GM21786 (cell line): ENCODE data around the gene JMJD1C.
A peak's percentile ranks its signal among the peaks of the same experiment; 100 is the strongest.
"Not testable (repeated sequence)": the region's sequence is repeated elsewhere in the genome, so short reads cannot be mapped to it uniquely, and the experiment has no call there.

ENCODE experiments used
- ATAC-seq: cut with Tn5 transposase; IDR thresholded peaks from one replicate; pipeline ENCODE4 v1.9.1; 2021; ENCODE audit not compliant: unreplicated experiment

The JMJD1C gene

DNA sequence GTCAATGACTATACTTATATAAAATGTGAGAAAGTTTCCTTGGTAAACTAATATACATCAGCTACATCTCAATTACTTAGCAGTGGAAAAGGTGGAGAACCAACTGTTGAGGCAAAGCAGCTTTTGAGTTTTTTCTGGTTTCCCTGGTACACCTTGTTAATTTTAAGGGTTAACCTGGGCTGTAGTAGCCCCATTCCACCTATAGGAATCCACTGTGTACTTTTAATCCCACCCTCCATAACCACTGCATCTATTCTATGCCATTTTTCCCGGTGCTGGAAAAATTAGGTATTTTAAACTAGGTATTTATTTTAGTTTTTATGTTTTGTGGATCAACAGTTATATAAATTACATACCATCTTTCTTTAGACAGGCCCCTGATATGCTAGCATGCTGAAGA lies 290.2 kb downstream of the JMJD1C start:
- ATAC-seq, result no peak

DNA sequence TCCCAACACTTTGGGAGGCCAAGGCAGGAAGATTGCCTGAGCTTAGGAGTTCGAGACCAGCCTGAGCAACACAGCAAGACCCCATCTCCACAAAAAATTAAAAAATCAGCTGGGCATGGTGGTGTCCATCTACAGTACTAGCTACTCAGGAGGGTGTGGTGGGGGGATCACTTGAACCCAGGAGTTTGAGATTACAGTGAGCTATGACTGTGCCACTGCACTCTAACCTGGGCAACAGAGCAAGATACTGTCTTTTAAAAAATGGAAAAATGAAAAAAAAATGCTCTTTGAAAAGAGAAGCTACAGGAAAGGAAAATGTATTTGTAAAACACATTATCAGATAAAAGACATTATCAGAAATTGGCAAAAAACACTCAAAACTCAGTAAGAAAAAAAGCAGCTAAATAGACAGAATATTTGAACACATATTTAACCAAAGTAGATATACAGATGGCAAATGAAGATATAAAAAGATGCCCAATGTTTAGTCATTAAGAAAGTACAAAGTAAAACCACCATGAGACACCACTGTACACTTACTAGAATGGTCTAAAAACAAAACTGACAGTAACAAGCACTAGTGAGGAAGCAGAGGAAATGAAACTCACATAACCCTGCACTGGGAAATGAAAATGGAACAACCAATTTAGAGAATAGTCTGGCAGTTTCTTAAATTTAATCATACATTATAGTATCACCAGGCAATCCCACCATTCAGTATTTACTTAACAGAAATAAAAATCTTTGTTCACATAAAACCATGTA lies 292.1 kb downstream of the JMJD1C start:
- peak; percentile 98 for ATAC-seq

DNA sequence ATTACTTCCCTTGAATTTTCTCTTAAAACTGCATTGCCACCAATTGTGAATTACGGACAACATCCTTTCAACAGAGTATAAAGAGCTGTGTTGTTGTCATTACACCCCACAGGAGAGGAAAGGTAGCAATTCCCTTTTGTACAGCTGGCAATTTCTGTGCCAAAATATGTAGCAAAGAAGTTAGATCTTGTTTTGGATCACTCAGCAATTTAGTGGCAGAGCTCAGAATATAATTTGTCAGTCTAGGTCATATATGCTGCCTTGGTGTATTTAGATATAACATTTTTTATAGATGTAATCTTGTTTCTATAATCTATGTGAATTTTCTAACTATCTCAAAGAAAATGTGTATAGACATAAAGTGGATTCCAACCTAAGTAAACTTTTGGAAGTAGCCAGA lies 293.9 kb downstream of the JMJD1C start:
- no peak for ATAC-seq

DNA sequence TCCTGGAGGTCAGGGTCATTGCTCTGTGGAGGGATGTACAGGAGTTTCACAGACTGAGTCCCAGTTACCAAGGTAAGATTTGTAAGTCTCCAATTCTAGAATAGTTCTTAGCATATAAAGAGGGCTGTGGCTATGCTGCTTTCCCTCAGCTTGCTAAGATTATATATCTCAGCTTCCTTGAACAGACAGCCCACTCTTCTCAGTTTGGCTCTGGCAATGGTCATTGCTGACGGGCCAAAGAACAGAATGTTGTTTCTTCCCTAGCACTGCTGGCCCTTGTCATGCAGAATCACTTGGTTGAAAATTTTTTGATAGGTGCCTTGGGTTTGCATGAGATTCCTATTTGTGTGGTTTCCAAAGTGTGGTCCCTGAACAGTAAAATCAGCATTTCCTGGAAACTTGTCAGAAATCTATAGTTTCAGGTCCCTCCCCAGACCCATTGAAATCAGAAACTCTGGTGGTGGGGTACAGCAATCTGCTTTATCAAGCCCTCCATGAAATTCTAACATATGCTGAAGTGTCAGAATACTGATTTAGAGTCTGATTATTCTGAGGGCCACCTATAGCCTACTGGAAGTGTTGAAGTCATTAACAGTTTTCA lies 294.4 kb downstream of the JMJD1C start:
- no peak for ATAC-seq

DNA sequence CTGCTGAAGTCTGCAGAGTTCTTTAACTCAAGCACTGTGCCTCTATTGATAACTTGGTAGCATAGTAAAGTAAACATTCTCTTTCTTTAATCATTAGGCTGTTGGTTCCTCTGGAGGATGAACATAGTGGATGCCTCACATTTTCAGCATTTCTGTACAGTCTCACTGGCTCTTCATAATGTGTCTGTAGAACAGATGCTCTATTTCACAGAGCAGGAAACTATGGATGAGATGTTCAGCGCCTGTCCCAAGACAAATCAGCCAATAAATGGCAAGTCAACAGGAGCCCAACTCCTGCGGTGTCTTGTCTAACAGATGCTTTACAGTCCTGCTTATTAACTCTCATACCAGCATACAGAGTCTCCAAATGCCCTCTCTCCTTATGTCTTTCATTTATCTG lies 296.2 kb downstream of the JMJD1C start:
- ATAC-seq, result no peak

DNA sequence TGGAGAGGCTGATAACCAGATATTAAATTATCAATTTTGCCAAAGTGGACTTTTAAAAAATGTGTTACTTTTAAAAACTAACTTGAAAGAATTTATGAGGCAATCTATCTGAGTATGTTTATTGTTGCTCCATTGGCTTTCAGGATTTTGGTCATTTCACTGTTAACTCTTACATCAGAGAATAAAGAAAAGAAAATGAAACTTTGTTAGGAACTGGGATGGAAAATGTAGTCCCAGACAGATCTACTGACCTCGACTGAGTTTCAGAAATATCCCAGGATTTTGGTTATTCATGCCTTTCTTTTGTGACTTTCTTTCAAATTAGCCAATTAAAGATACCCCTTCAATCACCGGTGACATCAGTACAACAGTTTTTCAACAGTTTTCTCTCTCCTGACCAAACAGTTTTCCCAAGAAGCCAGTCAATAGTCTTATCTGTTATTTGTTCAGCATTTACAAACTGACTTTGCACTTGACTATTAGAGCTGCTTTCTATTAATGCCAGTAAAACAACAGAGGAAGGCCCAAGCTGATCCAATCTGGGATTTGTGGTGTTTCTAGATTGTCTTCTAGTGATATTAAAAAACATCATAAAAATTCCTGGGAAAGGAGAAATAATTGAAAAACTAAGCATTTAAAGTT lies 296.8 kb downstream of the JMJD1C start:
- ATAC-seq, result no peak

DNA sequence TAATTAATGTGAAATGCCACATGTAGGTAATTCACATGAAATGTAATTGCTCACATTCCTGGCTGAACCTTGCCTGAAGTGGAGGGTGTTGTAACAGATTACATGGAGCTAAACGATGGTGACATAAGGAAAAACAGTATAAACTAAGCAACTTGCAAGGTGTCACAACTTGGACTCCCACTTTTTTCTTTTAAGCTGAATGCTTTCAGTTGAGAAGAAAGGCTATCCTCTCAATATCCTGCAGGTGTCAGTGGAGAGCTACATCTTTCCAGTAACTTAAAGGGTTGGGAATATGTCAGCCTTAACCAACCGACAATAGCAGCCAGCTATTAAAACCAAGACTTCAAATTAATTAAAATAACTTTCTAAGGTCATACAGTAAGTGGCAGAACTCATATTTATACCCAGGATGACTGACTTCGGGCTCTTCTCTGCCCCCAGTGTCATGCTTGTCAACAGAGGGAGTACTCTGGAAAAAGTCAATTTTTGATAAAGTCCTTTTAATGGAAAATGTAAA lies 299.0 kb downstream of the JMJD1C start:
- no peak for ATAC-seq

DNA sequence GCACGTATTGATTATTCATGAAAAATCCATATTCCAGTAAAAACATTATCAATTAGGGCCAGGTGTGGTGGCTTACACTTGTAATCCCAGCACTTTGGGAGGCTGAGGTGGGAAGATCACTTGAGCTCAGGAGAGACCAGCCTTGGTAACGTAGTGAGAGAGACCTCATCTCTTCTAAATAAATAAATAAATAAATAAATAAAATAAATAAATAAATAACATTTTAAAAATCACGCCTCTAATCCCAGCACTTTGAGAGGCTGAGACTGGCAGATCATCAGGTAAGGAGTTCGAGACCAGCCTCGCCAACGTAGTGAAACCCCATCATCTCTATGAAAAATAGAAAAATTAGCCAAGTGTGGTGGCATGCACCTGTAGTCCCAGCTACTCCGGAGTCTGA lies 300.5 kb downstream of the JMJD1C start:
- no peak for ATAC-seq

DNA sequence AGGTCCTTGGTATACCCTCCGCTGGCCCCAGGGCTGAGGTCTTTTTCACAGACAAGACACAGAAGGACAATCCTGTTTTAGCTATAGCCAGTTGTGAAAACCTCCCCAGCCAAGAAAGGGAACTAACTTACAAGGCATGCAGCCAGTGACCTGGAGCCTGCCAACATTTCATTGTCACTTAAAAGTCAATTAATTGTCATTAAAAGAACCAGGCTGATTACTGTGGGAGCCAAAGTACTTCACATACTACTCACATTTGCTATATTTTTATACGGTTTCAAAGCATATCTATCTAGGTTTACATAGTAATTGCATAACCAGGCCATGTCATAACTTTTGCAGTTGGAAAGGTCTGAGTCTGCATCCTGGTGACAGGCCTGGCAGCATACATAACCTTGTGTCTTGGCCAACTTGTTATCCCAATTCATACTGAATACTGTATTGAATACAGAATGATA lies 301.6 kb downstream of the JMJD1C start:
- ATAC-seq, result no peak

DNA sequence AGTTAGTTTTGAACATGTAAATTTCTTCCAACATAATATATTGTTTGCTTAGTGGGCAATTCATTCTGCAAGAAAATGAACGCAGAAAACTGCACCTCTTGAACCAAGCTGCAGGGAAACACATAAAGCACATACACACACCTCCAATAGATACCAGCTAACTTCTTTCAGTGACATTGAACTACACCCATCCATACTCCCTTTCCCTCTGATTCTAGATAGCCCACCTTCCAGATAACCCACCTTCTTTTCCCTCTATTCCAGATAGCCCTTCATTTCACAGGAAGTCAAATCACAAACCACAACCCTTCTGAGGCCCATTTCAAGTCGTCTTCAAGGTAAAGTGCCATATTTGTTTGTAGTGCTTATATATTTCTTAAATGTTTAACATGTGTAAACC lies 304.2 kb downstream of the JMJD1C start:
- ATAC-seq, result no peak

DNA sequence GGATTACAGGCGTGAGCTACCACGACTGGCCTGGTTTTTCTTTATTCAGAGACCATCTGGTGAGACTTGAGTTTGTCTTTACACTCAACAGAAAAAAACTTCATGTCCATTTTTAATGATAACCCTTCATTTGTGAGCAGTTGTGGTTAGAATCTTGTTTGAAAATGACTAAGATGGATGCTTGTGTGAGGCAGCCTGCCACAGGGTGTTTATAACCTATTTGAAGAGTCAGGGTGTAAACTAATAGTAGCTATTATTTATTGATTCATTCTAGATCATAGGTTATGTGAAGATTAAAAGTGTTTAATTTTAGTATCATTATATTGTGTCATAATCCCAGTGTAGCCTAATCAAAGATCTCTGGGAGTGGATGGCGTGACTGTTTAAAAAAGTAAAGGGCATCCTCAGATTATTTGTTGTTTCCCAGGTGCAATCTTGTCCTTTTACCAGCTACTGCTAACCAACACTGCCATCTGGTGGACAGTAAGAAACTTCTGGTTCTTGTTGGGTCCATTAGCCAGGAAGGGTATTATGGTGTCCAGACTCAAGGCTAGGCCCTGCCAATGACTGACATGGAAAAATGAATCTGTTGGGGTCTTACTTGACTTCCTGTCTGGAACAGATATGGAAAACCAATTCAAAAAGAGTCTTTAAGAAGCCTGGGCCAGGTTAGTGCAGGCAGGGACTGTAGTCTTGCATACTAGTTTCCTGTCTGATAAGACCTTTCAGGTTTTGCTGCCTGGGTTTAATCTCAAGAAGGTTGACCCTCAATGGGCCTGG lies 307.7 kb downstream of the JMJD1C start:
- ATAC-seq, result peak; percentile 81

DNA sequence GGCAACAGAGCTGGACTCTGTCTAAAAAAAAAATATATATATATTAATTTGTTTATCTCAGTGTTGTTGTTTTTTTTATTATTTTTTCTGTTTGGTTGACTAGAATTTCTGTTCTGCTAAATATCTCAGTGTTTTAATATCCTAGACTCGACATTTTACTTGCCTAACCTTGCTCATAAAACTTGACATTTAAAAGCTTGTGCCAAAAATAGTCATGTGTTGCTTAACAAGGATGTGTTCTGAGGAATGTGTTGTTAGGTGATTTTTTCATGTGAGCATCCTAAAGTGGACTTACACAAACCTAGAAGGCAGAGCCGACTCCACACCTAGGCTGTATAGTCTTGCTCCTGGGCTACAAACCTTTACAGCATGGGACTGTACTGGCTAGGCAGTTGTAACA lies 309.5 kb downstream of the JMJD1C start:
- no peak for ATAC-seq

DNA sequence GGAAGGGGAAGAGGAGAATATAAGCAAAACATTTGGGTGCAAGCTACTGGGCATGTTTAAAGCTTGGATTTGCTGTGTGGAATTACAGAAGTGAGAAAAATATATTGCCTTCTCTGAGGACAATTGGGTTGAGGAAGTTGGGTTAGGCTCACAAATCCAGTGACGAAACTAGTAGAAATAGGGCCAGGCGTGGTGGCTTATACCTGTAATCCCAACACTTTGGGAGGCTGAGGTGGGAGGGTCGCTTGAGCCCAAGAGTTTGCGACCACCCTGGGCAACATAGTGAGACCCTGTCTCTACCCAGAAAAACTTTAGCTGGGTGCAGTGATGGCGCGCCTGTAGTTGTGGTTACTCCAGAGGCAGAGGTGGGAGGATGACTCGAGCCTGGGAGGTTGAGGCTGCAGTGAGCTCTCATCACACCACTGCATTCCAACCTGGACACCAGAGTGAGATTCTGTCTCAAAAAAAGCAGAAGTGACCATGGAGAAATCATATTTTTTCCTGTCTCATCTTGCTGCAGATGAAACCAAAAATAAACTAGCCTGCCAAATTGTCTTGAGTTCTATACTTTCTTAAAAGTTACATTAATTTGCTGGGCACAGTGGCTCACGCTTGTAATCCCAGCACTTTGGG lies 310.3 kb downstream of the JMJD1C start:
- no peak for ATAC-seq

DNA sequence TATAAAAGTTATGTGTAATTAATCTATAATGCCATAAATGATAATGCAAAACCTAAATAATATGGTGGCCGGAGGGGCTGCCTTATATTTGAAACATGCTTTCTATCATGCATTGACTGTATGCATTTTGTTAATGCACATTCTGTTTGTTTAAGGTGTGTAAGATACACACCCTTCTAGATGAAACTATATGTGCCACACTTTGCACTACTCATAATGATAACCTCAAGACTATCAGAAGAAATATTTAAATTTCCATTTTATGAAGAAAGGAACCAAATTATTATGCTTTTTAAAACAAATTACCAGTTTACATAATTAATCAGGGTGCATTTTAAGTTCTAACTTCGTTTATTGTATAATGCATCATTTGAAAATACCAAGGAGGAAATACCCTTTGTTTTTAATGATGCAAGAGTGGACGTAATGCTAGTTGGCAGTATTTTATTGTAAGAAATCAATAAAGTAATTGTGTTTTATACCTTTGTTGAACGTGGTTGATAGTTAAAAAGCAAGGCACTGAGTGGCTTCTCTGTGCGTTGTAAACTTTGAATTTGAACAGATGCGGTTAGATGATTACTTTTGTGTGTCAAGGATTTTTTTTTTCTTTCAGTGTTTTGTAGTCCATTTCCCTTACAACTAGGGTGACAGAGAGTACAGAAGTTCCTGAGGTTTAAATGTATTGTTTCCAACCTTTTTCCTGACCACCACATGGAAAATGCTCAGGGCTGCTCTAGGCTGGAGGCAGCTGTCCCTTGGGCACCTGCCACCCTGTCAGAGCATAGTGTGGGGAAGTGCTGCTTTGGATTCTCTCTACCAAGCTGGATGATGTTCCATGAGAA lies 311.0 kb downstream of the JMJD1C start:
- no peak for ATAC-seq

DNA sequence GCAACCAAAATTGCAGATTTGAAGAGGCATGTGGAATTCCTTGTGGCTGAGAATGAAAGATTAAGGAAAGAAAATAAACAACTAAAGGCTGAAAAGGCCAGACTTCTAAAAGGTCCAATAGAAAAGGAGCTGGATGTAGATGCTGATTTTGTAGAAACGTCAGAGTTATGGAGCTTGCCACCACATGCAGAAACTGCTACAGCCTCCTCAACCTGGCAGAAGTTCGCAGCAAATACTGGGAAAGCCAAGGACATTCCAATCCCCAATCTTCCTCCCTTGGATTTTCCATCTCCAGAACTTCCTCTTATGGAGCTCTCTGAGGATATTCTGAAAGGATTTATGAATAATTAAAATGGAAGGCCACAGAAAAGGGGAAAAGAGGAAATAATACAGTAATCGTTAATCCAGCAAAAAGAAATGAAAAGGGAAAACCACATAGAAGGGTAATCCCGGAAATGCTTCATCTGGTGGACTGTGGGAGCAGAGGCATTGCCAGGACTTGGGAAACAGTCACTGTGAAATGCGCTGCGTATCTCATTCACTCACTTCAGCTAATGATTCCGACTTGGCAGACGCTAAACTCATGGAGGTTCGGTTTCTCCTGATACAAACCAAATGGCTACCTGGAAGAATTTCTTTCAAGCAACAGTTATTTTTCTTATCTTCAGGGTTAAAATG lies 311.8 kb downstream of the JMJD1C start:
- not testable (repeated sequence) for ATAC-seq

DNA sequence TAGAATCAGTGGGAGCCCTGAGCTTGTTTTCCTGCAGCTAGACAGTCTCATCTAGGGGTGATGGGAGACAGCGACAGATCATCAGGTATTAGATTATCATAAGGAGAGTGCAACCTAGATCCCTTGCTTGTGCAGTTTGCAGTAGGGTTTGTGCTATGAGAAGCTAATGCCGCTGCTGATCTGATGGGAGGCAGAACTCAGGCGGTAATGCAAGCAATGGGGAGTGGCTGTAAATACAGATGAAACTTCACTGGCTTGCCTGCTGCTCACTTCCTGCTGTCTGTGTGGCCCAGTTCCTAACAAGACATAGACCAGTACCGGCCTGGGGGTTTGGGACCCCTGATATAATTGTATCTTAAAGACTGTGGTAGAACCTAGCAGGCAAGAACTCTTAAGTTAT lies 315.0 kb downstream of the JMJD1C start:
- ATAC-seq, result no peak

DNA sequence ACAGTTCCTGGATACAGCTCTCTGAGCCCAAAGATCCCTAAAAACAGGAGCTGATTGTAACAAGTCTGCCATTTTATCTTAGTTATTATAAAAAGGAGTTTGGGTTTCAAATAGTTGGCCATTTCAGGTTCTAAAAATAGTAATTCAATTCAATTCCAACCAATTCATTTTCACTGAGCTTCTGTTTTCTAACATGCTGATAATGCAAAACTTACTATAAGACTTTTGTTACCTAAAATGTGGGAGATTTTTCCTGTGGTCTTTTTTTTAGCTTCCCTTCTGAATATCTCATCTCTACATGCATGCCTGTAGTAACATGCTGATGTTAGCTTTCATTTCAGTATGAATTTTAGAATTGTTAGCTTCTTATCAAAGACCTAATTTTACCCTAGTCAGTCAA lies 319.3 kb downstream of the JMJD1C start:
- no peak for ATAC-seq

DNA sequence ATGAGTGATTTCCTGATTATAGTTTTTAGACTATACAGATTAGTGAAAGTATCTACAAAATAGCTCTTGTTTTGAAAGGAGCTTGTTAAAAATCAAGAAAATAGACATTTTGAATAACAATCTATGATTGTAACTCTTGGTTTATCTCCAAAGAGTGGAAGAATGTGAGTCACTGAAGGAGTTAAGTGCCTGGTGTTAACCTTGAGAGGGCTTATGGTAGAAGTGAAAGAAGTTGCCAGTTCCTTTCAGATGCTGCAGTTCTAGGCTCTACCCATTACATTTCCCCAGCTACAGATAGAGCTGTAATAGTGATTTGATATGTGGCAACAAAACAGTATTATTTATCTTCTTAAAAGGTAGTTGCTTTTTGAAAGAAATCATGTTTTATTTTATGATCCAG lies 320.0 kb downstream of the JMJD1C start:
- no peak for ATAC-seq

DNA sequence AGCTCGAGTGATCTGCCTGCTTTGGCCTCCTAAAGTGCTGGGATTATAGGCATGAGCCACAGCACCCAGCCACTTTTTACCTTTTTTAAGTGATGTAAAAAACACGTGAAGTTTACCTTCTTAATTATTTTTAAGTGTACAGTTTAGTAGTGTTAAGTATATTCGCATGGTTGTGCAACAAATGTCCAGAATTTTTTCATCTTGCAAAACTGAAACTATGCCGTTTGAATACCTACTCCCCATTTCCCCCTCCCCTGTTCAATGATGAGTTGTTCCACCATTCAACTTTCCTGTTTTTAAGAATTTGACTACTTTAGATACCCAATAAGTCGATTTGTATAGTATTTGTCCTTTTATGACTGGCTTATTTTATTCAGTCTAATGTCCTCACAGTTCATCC lies 321.8 kb downstream of the JMJD1C start:
- no peak for ATAC-seq
